HepG2 (cell line): ENCODE data around the gene ADPRS.

Source experiments
- FOSL2 ChIP-seq: sonication (generic); formaldehyde crosslinking; IDR thresholded peaks from 2 replicates; pipeline ENCODE4 v1.4.0; 2020; ENCODE audit warnings: missing genetic modification reagents
- IKZF1 ChIP-seq: fragments of 450-650 bp; IDR thresholded peaks from 2 replicates; pipeline ENCODE4 v1.7.1; 2016
- IRF1 ChIP-seq: sonication (generic); formaldehyde crosslinking; IDR thresholded peaks from 2 replicates; pipeline ENCODE4 v1.4.0; 2020; ENCODE audit warnings: low read depth, mild to moderate bottlenecking, missing genetic modification reagents
- JARID2 ChIP-seq: sonication (generic); formaldehyde crosslinking; IDR thresholded peaks from 2 replicates; pipeline ENCODE4 v1.8.1; 2023; ENCODE audit warnings: missing genetic modification reagents, inconsistent platforms; ENCODE audit not compliant: insufficient replicate concordance
- KDM4B ChIP-seq: sonication (generic); formaldehyde crosslinking; IDR thresholded peaks from 2 replicates; pipeline ENCODE4 v1.4.0; 2020; ENCODE audit warnings: missing genetic modification reagents
- POLR2A ChIP-seq, 2 experiments: IDR thresholded peaks; 2 replicates each; pipeline ENCODE4 v1.6.1; 2011; ENCODE audit warnings: low read depth in 2 of 2, low read length in 2 of 2, mild to moderate bottlenecking in 1 of 2, moderate library complexity in 1 of 2; ENCODE audit not compliant: insufficient read depth in 1 of 2
- POLR2G ChIP-seq: fragments of 200-400 bp; formaldehyde crosslinking; IDR thresholded peaks from 2 replicates; pipeline ENCODE4 v1.6.1; 2018; ENCODE audit warnings: mild to moderate bottlenecking, low read depth, low read length, moderate library complexity
- SRSF4 ChIP-seq: fragments of 200-400 bp; formaldehyde crosslinking; IDR thresholded peaks from one replicate; pipeline ENCODE4 v1.6.1; 2018; ENCODE audit warnings: mild to moderate bottlenecking, low read depth, low read length, moderate library complexity; ENCODE audit not compliant: poor library complexity, severe bottlenecking
- STAG1 ChIP-seq: sonication (generic); formaldehyde crosslinking; IDR thresholded peaks from 2 replicates; pipeline ENCODE4 v1.4.0; 2020; ENCODE audit warnings: missing genetic modification reagents
- TAF1 ChIP-seq: sonication (generic); formaldehyde crosslinking; IDR thresholded peaks from 2 replicates; pipeline ENCODE4 v1.4.0; 2020; ENCODE audit warnings: missing genetic modification reagents
- ZNF121 ChIP-seq: sonication (generic); formaldehyde crosslinking; IDR thresholded peaks from 2 replicates; pipeline ENCODE4 v1.5.0; 2020; ENCODE audit warnings: mild to moderate bottlenecking, missing genetic modification reagents
- ZNF883 ChIP-seq: sonication (generic); formaldehyde crosslinking; IDR thresholded peaks from 2 replicates; pipeline ENCODE4 v1.5.1; 2020; ENCODE audit warnings: mild to moderate bottlenecking, missing genetic modification reagents; ENCODE audit errors: not compliant biosample characterization
- TF ChIP-seq, protein P1 (sequence below): sonication (generic); formaldehyde crosslinking; IDR thresholded peaks from 2 replicates; pipeline ENCODE4 v1.4.0; 2020; ENCODE audit warnings: low read depth, mild to moderate bottlenecking, missing genetic modification reagents
- TF ChIP-seq, protein P2 (sequence below): sonication (generic); formaldehyde crosslinking; IDR thresholded peaks from 2 replicates; pipeline ENCODE4 v1.5.0; 2020; ENCODE audit warnings: mild to moderate bottlenecking, missing genetic modification reagents

DNA sequence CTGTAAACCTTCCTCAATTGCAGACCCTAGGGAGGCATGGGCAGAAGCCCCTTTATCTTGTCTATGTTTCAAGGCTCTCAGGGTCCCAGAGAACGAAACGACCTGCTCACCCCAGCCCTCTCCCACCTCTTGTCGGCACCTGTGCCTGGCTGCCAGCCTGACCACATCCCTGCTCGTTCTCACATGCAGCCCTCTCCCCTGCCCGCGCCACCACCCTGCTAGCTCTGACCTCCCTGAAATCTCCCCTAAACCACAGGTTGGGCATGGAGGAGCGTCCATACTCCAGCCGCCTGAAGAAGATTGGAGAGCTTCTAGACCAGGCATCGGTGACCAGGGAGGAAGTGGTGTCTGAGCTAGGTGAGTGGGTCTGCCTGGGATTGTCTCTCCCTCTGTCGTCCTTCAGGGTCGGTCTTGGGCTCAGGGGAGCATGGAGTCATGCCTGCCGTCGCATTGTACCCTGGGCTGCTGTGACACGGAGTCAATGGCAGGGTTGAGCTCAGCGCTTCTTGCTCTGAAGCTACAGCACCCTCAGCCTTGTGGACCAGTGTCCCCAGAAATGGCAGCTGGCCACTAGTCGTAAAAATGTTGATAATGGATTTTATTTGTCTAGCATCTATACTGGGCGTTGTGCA lies 3.6 kb downstream of the ADPRS start:
- TF ChIP-seq STAG1 (CRISPR knock-in tag) (no peak), TAF1 (CRISPR knock-in tag) (no peak), IKZF1 (no peak), ZNF121 (CRISPR knock-in tag) (no peak), KDM4B (CRISPR knock-in tag) (no peak), IRF1 (CRISPR knock-in tag) (no peak), FOSL2 (no peak), ZNF883 (no peak), POLR2G (no peak), SRSF4 (no peak), POLR2A (IDR thresholded peaks at IDR 0.05; ENCODE audit: insufficient read depth in 1 of 2, low read depth in 2 of 2, low read length in 2 of 2) (no peak), JARID2 (no peak)
- TF ChIP-seq, protein P1, sequence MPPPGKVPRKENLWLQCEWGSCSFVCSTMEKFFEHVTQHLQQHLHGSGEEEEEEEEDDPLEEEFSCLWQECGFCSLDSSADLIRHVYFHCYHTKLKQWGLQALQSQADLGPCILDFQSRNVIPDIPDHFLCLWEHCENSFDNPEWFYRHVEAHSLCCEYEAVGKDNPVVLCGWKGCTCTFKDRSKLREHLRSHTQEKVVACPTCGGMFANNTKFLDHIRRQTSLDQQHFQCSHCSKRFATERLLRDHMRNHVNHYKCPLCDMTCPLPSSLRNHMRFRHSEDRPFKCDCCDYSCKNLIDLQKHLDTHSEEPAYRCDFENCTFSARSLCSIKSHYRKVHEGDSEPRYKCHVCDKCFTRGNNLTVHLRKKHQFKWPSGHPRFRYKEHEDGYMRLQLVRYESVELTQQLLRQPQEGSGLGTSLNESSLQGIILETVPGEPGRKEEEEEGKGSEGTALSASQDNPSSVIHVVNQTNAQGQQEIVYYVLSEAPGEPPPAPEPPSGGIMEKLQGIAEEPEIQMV (CRISPR knock-in tag): no peak
- TF ChIP-seq, protein P2, sequence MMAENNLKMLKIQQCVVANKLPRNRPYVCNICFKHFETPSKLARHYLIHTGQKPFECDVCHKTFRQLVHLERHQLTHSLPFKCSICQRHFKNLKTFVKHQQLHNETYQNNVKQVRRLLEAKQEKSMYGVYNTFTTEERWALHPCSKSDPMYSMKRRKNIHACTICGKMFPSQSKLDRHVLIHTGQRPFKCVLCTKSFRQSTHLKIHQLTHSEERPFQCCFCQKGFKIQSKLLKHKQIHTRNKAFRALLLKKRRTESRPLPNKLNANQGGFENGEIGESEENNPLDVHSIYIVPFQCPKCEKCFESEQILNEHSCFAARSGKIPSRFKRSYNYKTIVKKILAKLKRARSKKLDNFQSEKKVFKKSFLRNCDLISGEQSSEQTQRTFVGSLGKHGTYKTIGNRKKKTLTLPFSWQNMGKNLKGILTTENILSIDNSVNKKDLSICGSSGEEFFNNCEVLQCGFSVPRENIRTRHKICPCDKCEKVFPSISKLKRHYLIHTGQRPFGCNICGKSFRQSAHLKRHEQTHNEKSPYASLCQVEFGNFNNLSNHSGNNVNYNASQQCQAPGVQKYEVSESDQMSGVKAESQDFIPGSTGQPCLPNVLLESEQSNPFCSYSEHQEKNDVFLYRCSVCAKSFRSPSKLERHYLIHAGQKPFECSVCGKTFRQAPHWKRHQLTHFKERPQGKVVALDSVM (CRISPR knock-in tag): no peak
